Esophagus muscularis mucosa (tissue), 4 donors: ENCODE results near the gene NOTCH2NLA. TPM values are rescaled to one million over a fixed set of nuclear protein-coding genes. Genes with fewer than 3 reads are reported as not detected.
"Not testable (repeated sequence)": the region's sequence is repeated elsewhere in the genome, so short reads cannot be mapped to it uniquely, and the experiment has no call there.

Source experiments
- DNase-seq: peaks from one replicate; pipeline ENCODE4 v3.0.0-alpha.2; 2017; ENCODE audit errors: extremely low spot score
- H3K27ac ChIP-seq, 4 donors: fragments of 200-600 bp; sonication (generic); replicated peaks in 1 of 4; 1 replicate in 3 of 4; 2 replicates in 1 of 4; pipeline ENCODE4 v1.5.1; 2016 to 2019; ENCODE audit warnings: mild to moderate bottlenecking in 1 of 4
- H3K27me3 ChIP-seq, 4 donors: fragments of 200-600 bp; sonication (generic); one replicate each; pipeline versions ENCODE4 v1.5.1 to v1.6.0; 2016 to 2019
- H3K36me3 ChIP-seq, 4 donors: fragments of 200-600 bp; sonication (generic); one replicate each; pipeline ENCODE4 v1.5.1; 2016 to 2019
- H3K4me1 ChIP-seq, 4 donors: fragments of 200-600 bp; sonication (generic); one replicate each; pipeline ENCODE4 v1.5.1; 2016 to 2019
- H3K4me3 ChIP-seq, 4 donors: fragments of 200-600 bp; sonication (generic); 1 replicate in 2 of 4; 2 replicates in 2 of 4; pipeline ENCODE4 v1.5.1; 2016 to 2019; ENCODE audit warnings: mild to moderate bottlenecking in 4 of 4, moderate library complexity in 1 of 4
- H3K9me3 ChIP-seq, 4 donors: fragments of 200-600 bp; sonication (generic); 1 replicate in 3 of 4; 2 replicates in 1 of 4; pipeline ENCODE4 v1.5.1; 2016 to 2019
- POLR2AphosphoS5 ChIP-seq, 2 donors: sonication (generic); formaldehyde crosslinking; IDR thresholded peaks; one replicate each; pipeline ENCODE4 v1.6.1; 2017; ENCODE audit warnings: antibody characterized with exemption in 2 of 2
- WGBS: methylation state at CpG from one replicate; pipeline ENCODE4 v1.1.5; 2018; 5-methylcytosine and 5-hydroxymethylcytosine counted together
- intact Hi-C: fragments of 100-400 bp; cut with DNase I; formaldehyde crosslinking; loops from one replicate; pipeline ENCODE4 v1.15.1; 2023
- total RNA-seq, 4 donors: library from RNA; depleted of rRNA; stranded (reverse); fragments of >200 nt; gene quantifications; one replicate each; pipeline versions ENCODE4 v1.1.0 to v1.2.1, GENCODE V29; 2016

NOTCH2NLA gene
- total RNA-seq, result 10 to 100 TPM; 24.5 to 47.4 (median 40.2) TPM

DNA sequence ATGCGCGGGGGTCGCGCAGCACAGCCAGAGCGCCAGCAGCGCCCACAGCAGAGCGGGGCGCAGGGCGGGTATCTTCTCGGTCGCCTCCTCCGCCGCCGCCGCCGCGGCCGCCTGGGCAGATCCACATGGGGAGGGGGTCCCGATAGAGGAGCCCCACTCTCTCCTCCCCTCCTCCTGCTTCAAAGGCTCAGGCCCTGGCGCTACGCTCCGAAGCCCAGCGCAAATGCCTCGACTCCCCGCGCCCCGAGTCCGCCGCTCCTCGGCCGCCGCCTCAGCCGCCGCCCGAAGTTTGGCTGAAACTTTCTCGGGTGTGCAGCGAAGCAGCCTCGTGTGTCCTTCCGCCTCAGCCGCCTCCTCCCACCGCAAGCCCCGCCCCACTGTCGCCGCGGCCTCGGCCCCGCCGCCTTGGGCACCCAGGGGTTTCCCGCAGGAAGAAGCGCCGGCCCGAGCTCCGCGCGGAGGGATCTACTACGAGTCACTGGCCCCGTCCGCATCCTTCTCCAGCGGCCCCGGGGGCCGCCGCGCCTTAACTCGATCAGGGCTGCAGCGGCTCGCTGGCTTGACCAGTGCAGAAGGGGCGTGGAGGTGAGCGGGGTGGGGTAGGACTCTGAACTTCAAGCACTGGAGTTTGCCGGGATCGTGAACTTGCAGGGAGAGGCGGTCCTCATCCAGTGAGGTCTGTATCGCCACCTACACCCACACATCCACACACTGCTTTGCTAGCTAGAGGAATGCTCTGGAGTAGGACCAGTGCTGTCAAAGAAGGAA, at the start of gene NOTCH2NLA:
NOTCH2NLA (minus strand) TSS at position 312 of the 768 bp plus-strand sequence. CDS start 39,684 bp downstream, outside the sequence.
- H3K36me3 ChIP-seq, DNase-seq, H3K9me3 ChIP-seq, H3K27me3 ChIP-seq, intact Hi-C loops, H3K4me1 ChIP-seq: not testable (repeated sequence)
- H3K4me3 ChIP-seq, result peak within 1 kb of the TSS; percentile 57 to 63 (median 62)
- 0% methylated on average over 11 of the region's 72 CpGs for WGBS
- peak within 1 kb of the TSS; percentile 76 to 88 (median 84) for H3K27ac ChIP-seq
- TF ChIP-seq POLR2AphosphoS5 (IDR thresholded peaks at IDR 0.05), result peak; percentile 36 to 67

DNA sequence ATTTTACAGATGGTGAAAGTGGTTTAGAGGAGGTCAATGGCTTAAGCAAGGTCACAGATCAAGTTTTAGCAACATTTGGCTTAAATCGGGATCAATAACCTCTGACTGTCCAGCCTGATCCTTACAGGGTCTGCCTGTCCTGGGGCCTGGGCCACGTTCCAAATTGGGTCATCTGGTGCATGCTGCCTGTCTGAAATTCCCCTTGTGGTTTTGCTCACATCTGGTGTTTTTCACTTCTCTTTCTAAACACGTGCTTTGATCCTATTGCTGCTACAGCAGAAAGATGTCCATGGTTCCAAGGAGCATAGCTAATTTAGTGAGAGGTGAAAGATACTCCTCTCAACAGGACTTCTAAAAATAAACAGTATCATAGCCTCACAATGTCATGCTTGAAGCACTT, 49.5 kb upstream of the NOTCH2NLA start:
- H3K27me3 ChIP-seq, intact Hi-C loops, H3K4me1 ChIP-seq, H3K4me3 ChIP-seq, H3K27ac ChIP-seq, DNase-seq, H3K9me3 ChIP-seq, H3K36me3 ChIP-seq: not testable (repeated sequence)
- WGBS, result no CpG with 5 or more reads among the region's 3 CpGs

DNA sequence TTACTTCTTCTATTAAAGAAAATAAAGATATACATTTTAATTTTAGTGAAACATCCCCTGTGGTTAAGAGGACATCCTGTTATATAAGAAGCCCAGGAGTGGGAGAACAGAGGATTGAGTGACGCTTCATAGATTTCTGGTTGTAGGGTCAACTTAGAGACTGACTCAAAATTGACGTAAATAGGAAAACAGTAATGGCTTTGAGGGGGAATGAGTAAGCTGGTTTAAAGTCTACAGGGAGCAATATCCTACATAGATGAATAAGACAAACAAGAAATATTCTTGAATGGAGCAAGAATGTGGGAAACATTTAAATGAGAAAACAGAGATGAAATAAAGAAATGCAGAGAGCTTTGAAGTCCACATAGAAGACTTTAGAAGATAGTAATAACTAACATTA, 48.3 kb upstream of the NOTCH2NLA start:
- no CpG with 5 or more reads among the region's 2 CpGs for WGBS
- H3K36me3 ChIP-seq, H3K9me3 ChIP-seq, H3K27me3 ChIP-seq, DNase-seq, H3K27ac ChIP-seq, intact Hi-C loops, H3K4me3 ChIP-seq, H3K4me1 ChIP-seq: not testable (repeated sequence)

DNA sequence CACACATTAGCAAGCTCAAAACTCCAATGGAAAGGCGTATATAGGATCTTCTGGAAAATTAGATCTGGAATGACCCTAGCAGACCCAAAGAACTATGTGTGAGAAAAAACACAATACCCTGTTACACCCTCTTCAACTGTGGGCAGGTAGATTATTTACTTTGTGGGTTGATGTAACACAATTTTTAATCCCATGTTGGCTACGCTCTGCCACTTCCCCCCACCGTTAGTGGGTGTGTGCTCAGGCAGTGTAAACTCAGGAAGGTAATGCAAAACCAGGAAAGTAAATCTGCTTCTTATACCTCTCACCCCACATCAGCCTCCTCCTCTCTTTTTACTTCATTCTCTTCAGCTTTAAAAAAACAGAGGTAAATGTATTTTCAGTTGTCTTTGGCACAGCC, 45.3 kb upstream of the NOTCH2NLA start:
- H3K27me3 ChIP-seq, H3K9me3 ChIP-seq, H3K4me1 ChIP-seq, H3K27ac ChIP-seq, H3K4me3 ChIP-seq, DNase-seq, H3K36me3 ChIP-seq, intact Hi-C loops: not testable (repeated sequence)
- WGBS, result no CpG with 5 or more reads among the region's 3 CpGs

DNA sequence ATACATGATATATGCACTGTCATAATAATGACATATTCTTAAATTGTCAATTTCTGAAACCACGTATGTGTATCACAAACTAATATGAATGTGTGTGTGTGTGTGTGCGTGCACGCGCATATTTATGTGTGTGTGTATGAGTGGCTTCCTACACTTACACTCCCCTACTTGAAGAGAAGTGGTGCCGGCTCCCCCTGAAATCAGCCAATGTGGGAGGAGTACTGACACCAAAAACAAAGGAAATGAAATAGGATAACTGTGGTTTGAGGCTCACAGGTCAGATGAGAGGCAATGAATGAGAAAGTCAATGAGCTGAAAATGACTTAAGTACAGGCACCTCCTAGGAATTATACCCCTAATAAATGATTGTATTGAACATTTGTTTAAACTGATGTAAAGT, 44.4 kb upstream of the NOTCH2NLA start:
- WGBS, result no CpG with 5 or more reads among the region's 5 CpGs
- intact Hi-C loops, H3K36me3 ChIP-seq, H3K27me3 ChIP-seq, H3K27ac ChIP-seq, H3K4me1 ChIP-seq, H3K4me3 ChIP-seq, H3K9me3 ChIP-seq, DNase-seq: not testable (repeated sequence)

DNA sequence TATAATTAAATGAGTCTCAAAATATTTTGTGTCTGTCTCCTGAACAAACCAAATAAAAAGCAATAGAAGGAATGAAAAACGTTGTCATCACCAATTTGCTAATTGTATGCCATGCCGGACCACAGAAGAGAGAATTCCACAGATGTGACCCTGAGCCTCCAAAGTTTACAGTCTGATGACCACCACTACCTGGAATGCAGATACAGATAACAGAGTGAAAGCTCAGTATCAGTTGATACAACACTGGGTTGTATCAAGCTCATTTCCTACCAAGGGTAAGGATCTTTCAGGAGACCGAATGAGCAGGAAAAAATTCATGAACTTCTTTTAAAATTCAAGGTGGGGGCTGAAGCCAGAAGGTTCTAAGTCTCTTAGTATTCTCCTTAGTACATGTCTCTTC, 43.9 kb upstream of the NOTCH2NLA start:
- H3K36me3 ChIP-seq, H3K27me3 ChIP-seq, H3K4me1 ChIP-seq, H3K9me3 ChIP-seq, intact Hi-C loops, DNase-seq, H3K4me3 ChIP-seq, H3K27ac ChIP-seq: not testable (repeated sequence)
- no CpG with 5 or more reads among the region's 3 CpGs for whole genome bisulfite sequencing

DNA sequence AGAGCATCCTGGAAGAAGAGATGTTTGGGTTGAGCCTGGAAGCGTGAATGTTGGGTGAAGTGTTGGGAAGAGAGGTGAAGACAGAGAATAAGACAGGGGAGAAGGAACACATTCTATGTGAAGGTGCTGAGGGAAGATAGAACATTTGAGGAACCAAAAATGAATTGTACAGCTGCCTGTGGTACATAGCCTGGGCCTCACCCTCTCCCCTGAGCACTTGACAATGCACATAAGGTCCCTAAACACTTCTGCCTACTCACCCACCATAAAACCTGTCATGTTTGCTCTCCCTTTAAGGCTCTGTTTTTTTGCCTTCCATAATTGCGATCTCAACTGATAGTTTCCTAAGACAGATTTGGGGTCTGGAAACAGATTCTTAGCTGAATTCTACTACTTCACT, 43.2 kb upstream of the NOTCH2NLA start:
- H3K36me3 ChIP-seq, H3K4me3 ChIP-seq, intact Hi-C loops, H3K27me3 ChIP-seq, H3K4me1 ChIP-seq, DNase-seq, H3K9me3 ChIP-seq, H3K27ac ChIP-seq: not testable (repeated sequence)
- no CpG with 5 or more reads among the region's 2 CpGs for WGBS

DNA sequence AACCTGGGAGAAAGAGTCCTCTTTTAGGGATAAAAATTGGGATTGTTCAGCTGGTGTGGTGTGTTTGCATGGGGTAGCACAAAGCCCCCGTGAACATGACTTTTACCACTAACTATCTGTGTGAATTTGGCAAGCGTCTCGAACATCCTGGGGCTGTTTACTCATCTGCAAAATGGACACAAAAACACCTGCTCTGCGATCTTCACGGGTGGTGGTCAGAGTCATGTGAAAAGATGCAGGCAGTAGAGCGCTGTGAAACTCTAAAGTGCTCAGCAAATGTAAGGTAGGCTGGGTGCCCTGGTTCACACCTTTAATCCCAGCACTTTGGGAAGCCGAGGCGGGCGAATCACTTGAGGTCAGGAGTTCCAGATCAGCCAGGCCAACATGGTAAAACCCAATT, 41.3 kb upstream of the NOTCH2NLA start:
- DNase-seq, H3K36me3 ChIP-seq, H3K4me3 ChIP-seq, H3K4me1 ChIP-seq, intact Hi-C loops, H3K27me3 ChIP-seq, H3K27ac ChIP-seq, H3K9me3 ChIP-seq: not testable (repeated sequence)
- no CpG with 5 or more reads among the region's 9 CpGs for WGBS

DNA sequence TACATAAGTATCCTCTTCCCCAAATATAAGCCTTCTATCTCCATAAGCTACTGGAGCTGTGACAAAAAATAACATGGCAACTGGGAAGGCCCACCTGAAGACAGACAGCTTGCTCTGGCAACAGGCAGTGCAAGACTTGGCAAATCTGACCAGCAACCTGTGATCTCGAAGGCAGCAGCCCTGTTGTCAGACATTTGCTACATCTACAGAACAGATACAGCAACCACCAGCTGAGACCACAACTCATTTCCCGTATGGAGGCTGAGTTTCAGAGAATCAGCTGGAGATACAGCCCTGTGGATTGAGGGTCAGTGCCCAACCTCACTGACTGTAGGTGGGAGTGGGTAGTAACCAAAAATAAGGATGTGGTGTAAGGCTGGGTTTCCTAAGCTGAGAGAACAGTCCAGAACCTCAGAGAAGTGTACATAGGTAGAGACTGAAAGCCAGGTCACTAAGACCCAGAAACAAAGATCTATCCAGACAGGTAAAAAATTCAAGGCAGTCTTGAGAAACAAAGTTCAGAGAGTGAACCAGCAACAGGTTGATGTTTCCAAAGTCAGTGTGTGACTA, 37.4 kb upstream of the NOTCH2NLA start:
- H3K4me3 ChIP-seq, H3K9me3 ChIP-seq, H3K27ac ChIP-seq, H3K27me3 ChIP-seq, DNase-seq, H3K36me3 ChIP-seq, H3K4me1 ChIP-seq, intact Hi-C loops: not testable (repeated sequence)
- WGBS, result no CpG with 5 or more reads among the region's 2 CpGs

DNA sequence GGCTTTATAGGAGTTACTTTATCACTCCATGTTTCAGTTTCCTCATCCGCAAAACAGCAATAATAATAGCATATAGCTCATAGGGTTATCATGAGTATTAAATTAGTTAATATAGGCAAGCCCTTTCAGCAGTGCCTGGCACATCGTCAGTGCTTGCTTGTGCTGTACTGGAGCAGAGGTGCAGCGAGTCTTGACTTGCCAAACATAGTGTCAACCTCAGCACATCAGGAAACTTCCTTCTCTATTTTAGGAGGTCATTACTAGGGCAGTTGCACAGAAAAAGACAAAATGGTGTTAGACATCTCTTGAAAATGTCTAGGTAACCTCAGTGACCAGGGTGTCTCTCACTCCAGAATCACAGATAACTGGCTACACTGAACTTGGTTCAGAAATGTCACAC, 35.9 kb upstream of the NOTCH2NLA start:
- WGBS, result no CpG with 5 or more reads among the region's 3 CpGs
- H3K27me3 ChIP-seq, H3K27ac ChIP-seq, H3K36me3 ChIP-seq, H3K9me3 ChIP-seq, H3K4me3 ChIP-seq, DNase-seq, H3K4me1 ChIP-seq, intact Hi-C loops: not testable (repeated sequence)

DNA sequence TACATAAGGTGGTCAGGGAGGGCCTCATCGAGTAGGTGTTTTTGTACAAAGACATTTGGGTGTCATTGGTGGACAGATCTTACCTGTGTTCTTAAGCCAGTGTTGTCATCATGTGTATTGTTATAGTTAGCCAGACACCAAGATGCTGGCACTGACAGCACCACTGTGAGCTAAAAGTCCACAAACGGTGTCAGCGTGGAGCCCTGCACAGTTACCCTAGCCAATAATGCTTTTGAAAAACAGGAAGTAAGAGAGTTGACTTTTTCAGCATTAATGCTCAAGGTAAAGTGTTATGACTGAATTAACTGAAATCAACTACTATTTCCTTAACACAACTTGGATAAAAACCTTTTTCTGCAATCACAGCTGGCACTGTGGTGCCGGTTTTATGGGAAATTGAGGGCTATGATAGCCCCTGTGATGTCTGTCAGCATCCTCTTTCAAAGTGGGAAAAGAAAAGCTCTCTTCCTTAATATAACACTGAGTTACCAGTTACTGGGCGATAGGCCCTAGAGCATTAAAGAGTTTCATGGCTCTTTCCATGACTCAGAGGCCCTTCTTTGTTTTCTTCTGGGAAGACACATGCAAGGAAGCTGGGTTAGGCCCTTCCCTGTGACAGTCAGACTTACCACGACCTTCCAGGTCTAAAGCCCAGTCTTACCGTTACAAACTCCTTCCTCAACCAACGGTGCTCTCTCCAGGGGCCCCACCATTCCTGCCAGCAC, 31.3 kb upstream of the NOTCH2NLA start:
- intact Hi-C loops, H3K4me1 ChIP-seq, H3K9me3 ChIP-seq, H3K36me3 ChIP-seq, H3K27ac ChIP-seq, H3K4me3 ChIP-seq, DNase-seq, H3K27me3 ChIP-seq: not testable (repeated sequence)
- no CpG with 5 or more reads among the region's 8 CpGs for WGBS

DNA sequence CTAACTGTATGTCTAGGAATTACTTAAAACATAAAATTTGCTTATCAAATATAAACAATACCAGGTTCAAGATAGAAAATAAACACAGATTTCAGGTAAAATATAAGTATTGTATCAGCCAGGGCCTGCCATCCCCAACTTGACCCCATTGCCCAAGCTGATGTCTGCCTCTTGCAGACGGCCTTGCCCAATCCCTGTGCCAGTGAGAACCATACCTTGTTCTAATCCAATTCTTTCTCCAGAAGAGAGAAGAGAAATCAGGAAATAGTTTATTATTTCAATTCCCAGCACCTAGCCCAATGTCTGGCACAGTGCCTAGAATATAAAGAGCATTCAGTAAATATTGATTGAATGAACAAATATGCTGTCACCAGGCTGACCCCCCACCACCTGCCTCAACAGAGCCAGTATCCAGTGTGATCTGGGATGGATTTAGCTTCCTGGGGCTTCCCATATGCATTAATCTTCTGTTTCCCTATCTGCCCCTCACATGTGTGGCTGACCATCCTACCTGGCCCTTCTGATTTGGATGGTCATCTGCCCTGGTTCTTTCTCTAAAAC, 29.3 kb upstream of the NOTCH2NLA start:
- intact Hi-C loops, H3K4me3 ChIP-seq, H3K9me3 ChIP-seq, H3K36me3 ChIP-seq, DNase-seq, H3K27me3 ChIP-seq, H3K4me1 ChIP-seq, H3K27ac ChIP-seq: not testable (repeated sequence)
- no CpG with 5 or more reads among the region's 1 CpG for WGBS
